OCI-LY1 (cell line): Measurements from ENCODE around the gene RALGAPB.
"Not testable (repeated sequence)": the region's sequence is repeated elsewhere in the genome, so short reads cannot be mapped to it uniquely, and the experiment has no call there.

Experiments
- EZH2 ChIP-seq: fragments of 200-600 bp; sonication (generic), shearing (Covaris generic); IDR thresholded peaks from 2 replicates; pipeline ENCODE4 v1.8.0; 2017; ENCODE audit warnings: borderline replicate concordance, mixed run types, mild to moderate bottlenecking, antibody characterized with exemption, low read length, moderate library complexity, mixed read lengths
- TF ChIP-seq, protein P1 (sequence below): fragments of 200-600 bp; sonication (generic), shearing (Covaris generic); IDR thresholded peaks from 2 replicates; pipeline ENCODE4 v1.5.1; 2017; ENCODE audit warnings: mild to moderate bottlenecking, antibody characterized with exemption, low read length, moderate library complexity, mixed read lengths

- TF ChIP-seq, protein P1, sequence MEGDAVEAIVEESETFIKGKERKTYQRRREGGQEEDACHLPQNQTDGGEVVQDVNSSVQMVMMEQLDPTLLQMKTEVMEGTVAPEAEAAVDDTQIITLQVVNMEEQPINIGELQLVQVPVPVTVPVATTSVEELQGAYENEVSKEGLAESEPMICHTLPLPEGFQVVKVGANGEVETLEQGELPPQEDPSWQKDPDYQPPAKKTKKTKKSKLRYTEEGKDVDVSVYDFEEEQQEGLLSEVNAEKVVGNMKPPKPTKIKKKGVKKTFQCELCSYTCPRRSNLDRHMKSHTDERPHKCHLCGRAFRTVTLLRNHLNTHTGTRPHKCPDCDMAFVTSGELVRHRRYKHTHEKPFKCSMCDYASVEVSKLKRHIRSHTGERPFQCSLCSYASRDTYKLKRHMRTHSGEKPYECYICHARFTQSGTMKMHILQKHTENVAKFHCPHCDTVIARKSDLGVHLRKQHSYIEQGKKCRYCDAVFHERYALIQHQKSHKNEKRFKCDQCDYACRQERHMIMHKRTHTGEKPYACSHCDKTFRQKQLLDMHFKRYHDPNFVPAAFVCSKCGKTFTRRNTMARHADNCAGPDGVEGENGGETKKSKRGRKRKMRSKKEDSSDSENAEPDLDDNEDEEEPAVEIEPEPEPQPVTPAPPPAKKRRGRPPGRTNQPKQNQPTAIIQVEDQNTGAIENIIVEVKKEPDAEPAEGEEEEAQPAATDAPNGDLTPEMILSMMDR: not testable (repeated sequence)
- TF ChIP-seq EZH2: not testable (repeated sequence)
Observed at GRCh38 chr20:38511726-38512125, 39.1 kb downstream of the RALGAPB start.
